Tibial nerve (tissue), 4 donors: ENCODE results near the gene AGPAT2. TPM values are rescaled to one million over a fixed set of nuclear protein-coding genes. Genes with fewer than 3 reads are reported as not detected.

ENCODE experiments used
- DNase-seq, 2 donors: peaks; one replicate each; pipeline ENCODE4 v3.0.0-alpha.2; 2019; ENCODE audit warnings: low spot score in 2 of 2
- H3K27ac ChIP-seq, 4 donors: fragments of 200-600 bp; sonication (generic) in 3 of 4; one replicate each; pipeline ENCODE4 v1.5.1; 2017 to 2019; ENCODE audit warnings: mild to moderate bottlenecking in 1 of 4
- H3K27me3 ChIP-seq, 2 donors: fragments of 200-600 bp; sonication (generic) in 1 of 2; one replicate each; pipeline versions ENCODE4 v1.5.1 to v1.6.0; 2017 to 2019
- H3K36me3 ChIP-seq, 3 donors: fragments of 200-600 bp; sonication (generic); one replicate each; pipeline ENCODE4 v1.5.1; 2018 to 2019
- H3K4me1 ChIP-seq, 4 donors: fragments of 200-600 bp; sonication (generic) in 3 of 4; one replicate each; pipeline ENCODE4 v1.5.1; 2017 to 2019
- H3K4me3 ChIP-seq, 4 donors: fragments of 200-600 bp; sonication (generic) in 3 of 4; one replicate each; pipeline ENCODE4 v1.5.1; 2017 to 2019; ENCODE audit warnings: mild to moderate bottlenecking in 1 of 4, moderate library complexity in 1 of 4
- H3K9me3 ChIP-seq, 4 donors: fragments of 200-600 bp; sonication (generic) in 3 of 4; one replicate each; pipeline ENCODE4 v1.5.1; 2017 to 2019
- CTCF ChIP-seq, 5 experiments: fragments of 200-600 bp in 3 of 5; fragments of 450-650 bp in 2 of 5; sonication (generic) in 3 of 5; IDR thresholded peaks; one replicate each; pipeline ENCODE4 v1.5.1; 2016 to 2019; ENCODE audit warnings: antibody characterized with exemption in 5 of 5, mild to moderate bottlenecking in 3 of 5, moderate library complexity in 2 of 5
- EP300 ChIP-seq, 2 donors: sonication (generic); formaldehyde crosslinking; IDR thresholded peaks; one replicate each; pipeline ENCODE4 v1.6.1; 2017; ENCODE audit warnings: antibody characterized with exemption in 2 of 2, mild to moderate bottlenecking in 1 of 2
- POLR2A ChIP-seq, 2 donors: fragments of 450-650 bp; IDR thresholded peaks; one replicate each; pipeline ENCODE4 v1.6.1; 2017; ENCODE audit warnings: antibody characterized with exemption in 2 of 2, mild to moderate bottlenecking in 2 of 2, moderate library complexity in 2 of 2
- WGBS, 2 donors: methylation state at CpG; one replicate each; pipeline ENCODE4 v1.1.5; 2018; 5-methylcytosine and 5-hydroxymethylcytosine counted together
- total RNA-seq, 4 donors: library from RNA; depleted of rRNA; stranded (reverse); fragments of >200 nt; gene quantifications; one replicate each; pipeline ENCODE4 v1.1.0, GENCODE V29; 2016

AGPAT2 gene
- total RNA-seq, 4 donors from 2014 or later = 79.6 to 292 (median 151) TPM

GRCh38 chr9:136684799-136685198 lies 2.5 kb downstream of the AGPAT2 start:
- TF ChIP-seq POLR2A (IDR thresholded peaks at IDR 0.05) = no peak
- no peak for TF ChIP-seq CTCF (IDR thresholded peaks at IDR 0.05)
- TF ChIP-seq EP300 (IDR thresholded peaks at IDR 0.05) = no peak
- Histone ChIP-seq H3K9me3 (no peaks in the 10 kb centered on the region), H3K27ac (no peak overlapping the region), H3K4me3 (peak overlapping the region in 1 of 4 donors; percentile 91), H3K36me3 (no peaks in the 10 kb centered on the region), H3K4me1 (peaks cover 0 to 40% (median 19%) of the 10 kb centered on the region in 4 donors), H3K27me3 (no peaks in the 10 kb centered on the region)
- DNase-seq = no peak
- WGBS, 2 donors = 83 to 85% methylated on average over 15 of the region's 15 CpGs

- H3K4me1 ChIP-seq = peaks cover 0 to 35% (median 19%) of the 10 kb centered on the region in 4 donors
These were observed 2.9 kb downstream of the AGPAT2 start for GRCh38 chr9:136684339-136684738.

DNA sequence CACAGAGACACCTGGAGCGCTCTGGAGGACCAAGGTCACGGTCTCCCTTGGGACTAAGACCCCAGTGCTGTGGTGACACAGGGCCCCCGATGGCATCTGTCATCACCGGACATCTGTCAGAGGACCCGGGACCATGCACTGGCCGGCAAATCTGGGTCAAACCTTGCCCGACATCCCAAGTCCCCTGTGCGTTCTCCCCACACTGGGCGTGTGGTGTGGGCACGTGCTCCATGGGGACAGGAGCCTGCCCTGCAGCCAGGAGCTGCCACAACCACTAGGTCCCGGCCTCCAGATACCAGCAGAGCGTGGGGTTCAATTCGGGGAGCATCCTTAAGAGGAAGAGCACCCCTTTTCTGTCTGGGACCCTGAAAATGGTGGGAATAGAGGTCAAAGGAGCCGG lies 3.5 kb downstream of the AGPAT2 start:
- DNase-seq = no peak
- H3K27me3 ChIP-seq = no peaks in the 10 kb centered on the region
- TF ChIP-seq POLR2A (IDR thresholded peaks at IDR 0.05) (no peak), CTCF (IDR thresholded peaks at IDR 0.05) (no peak), EP300 (IDR thresholded peaks at IDR 0.05) (no peak)
- H3K36me3 ChIP-seq = no peaks in the 10 kb centered on the region
- H3K4me3 ChIP-seq = no peak overlapping the region
- H3K9me3 ChIP-seq = no peaks in the 10 kb centered on the region
- no peak overlapping the region for H3K27ac ChIP-seq
- peaks cover 0 to 35% (median 19%) of the 10 kb centered on the region in 4 donors for H3K4me1 ChIP-seq
- WGBS, 2 donors = 89 to 93% methylated on average over 10 to 14 of the region's 14 CpGs

More at GRCh38 chr9:136684339-136684738, 2.9 kb downstream of the AGPAT2 start:
- Histone ChIP-seq H3K9me3 (no peaks in the 10 kb centered on the region), H3K36me3 (no peaks in the 10 kb centered on the region), H3K4me3 (no peak overlapping the region), H3K27me3 (no peaks in the 10 kb centered on the region), H3K27ac (no peak overlapping the region)
- DNase-seq = no peak
- TF ChIP-seq CTCF (IDR thresholded peaks at IDR 0.05) (no peak), EP300 (IDR thresholded peaks at IDR 0.05) (no peak), POLR2A (IDR thresholded peaks at IDR 0.05) (no peak)
- 81 to 82% methylated on average over 15 of the region's 15 CpGs for WGBS, 2 donors

GRCh38 chr9:136683173-136683745 lies 4.0 kb downstream of the AGPAT2 start:
- Histone ChIP-seq H3K9me3 (no peaks in the 10 kb centered on the region), H3K36me3 (no peaks in the 10 kb centered on the region), H3K4me1 (peaks cover 0 to 35% (median 19%) of the 10 kb centered on the region in 4 donors), H3K27ac (no peak overlapping the region), H3K27me3 (no peaks in the 10 kb centered on the region), H3K4me3 (no peak overlapping the region)
- no peak for DNase-seq
- TF ChIP-seq CTCF (IDR thresholded peaks at IDR 0.05) = no peak
- TF ChIP-seq POLR2A (IDR thresholded peaks at IDR 0.05) = no peak
- no peak for TF ChIP-seq EP300 (IDR thresholded peaks at IDR 0.05)
- WGBS, 2 donors = 84 to 88% methylated on average over 14 of the region's 16 CpGs

- no peak for DNase-seq
- Histone ChIP-seq H3K27me3 (no peaks in the 10 kb centered on the region), H3K36me3 (no peaks in the 10 kb centered on the region), H3K4me1 (peaks cover 0 to 30% (median 16%) of the 10 kb centered on the region in 4 donors), H3K9me3 (no peaks in the 10 kb centered on the region), H3K4me3 (no peak overlapping the region), H3K27ac (no peak overlapping the region)
- 83 to 84% methylated on average over 6 to 10 of the region's 10 CpGs for WGBS, 2 donors
- no peak for TF ChIP-seq EP300 (IDR thresholded peaks at IDR 0.05)
- TF ChIP-seq CTCF (IDR thresholded peaks at IDR 0.05) = no peak
- TF ChIP-seq POLR2A (IDR thresholded peaks at IDR 0.05) = no peak
These were observed 4.5 kb downstream of the AGPAT2 start for GRCh38 chr9:136682710-136683109.
